T-cell (primary cell): ENCODE data around the gene SLC27A2. TPM values are rescaled to one million over a fixed set of nuclear protein-coding genes. Genes with fewer than 3 reads are reported as not detected.
"Not testable (repeated sequence)": the region's sequence is repeated elsewhere in the genome, so short reads cannot be mapped to it uniquely, and the experiment has no call there.

ENCODE experiments used
- ATAC-seq, 4 experiments: fragments of 200-7000 bp in 3 of 4; fragments of 150-1000 bp in 1 of 4; cut with Tn5 transposase; replicated peaks in 1 of 4; 1 replicate in 3 of 4; 2 replicates in 1 of 4; pipeline ENCODE4 v1.10.0; 2021; ENCODE audit warnings: moderate library complexity in 3 of 4, mild to moderate bottlenecking in 2 of 4, moderate number of reproducible peaks in 1 of 4
- CTCF ChIA-PET, 2 donors: fragments of 300-600 bp; sonication (Branson Sonifier 250); formaldehyde crosslinking; loops; one replicate each; lab custom pipeline; 2022; ENCODE audit warnings: antibody characterized with exemption in 2 of 2; lab: Charles Lee
- POLR2A ChIA-PET, 2 donors: fragments of 300-600 bp; sonication (Branson Sonifier 250); formaldehyde crosslinking; loops; one replicate each; lab custom pipeline; 2022; ENCODE audit warnings: antibody characterized with exemption in 2 of 2; lab: Charles Lee
- DNase-seq, 35 experiments: peaks; one replicate each; pipeline versions ENCODE4 v3.0.0 to v3.0.0-alpha.2; 2013 to 2023
- H3K27ac ChIP-seq: one replicate; pipeline ENCODE4 v1.5.1; 2013; ENCODE audit warnings: low read length
- H3K27me3 ChIP-seq, 2 experiments: replicated peaks in 1 of 2; 1 replicate in 1 of 2; 2 replicates in 1 of 2; pipeline versions ENCODE4 v1.6.1 to v1.7.0; 2013; ENCODE audit warnings: low read length in 1 of 2, mixed read lengths in 1 of 2; ENCODE audit not compliant: control insufficient read depth in 2 of 2, insufficient read depth in 2 of 2; ENCODE audit errors: extremely low read depth in 1 of 2
- H3K36me3 ChIP-seq, 2 donors: 1 replicate in 1 of 2; 2 replicates in 1 of 2; pipeline versions ENCODE4 v1.6.1 to v1.7.0; 2013; ENCODE audit warnings: low read length in 1 of 2; ENCODE audit not compliant: control insufficient read depth in 2 of 2, insufficient read depth in 1 of 2; ENCODE audit errors: extremely low read depth in 1 of 2
- H3K4me1 ChIP-seq, 2 experiments: 1 replicate in 1 of 2; 2 replicates in 1 of 2; pipeline versions ENCODE4 v1.6.1 to v1.7.0; 2013; ENCODE audit warnings: low read length in 2 of 2, mixed read lengths in 1 of 2; ENCODE audit not compliant: insufficient read depth in 2 of 2, control insufficient read depth in 1 of 2; ENCODE audit errors: extremely low read depth in 1 of 2
- H3K4me3 ChIP-seq, 2 donors: 1 replicate in 1 of 2; 2 replicates in 1 of 2; pipeline versions ENCODE4 v1.5.1 to v1.7.0; 2013; ENCODE audit warnings: mild to moderate bottlenecking in 2 of 2, low read length in 1 of 2, moderate library complexity in 1 of 2; ENCODE audit not compliant: control insufficient read depth in 1 of 2; ENCODE audit errors: extremely low read depth in 1 of 2
- H3K9me3 ChIP-seq: 2 replicates; pipeline ENCODE4 v1.7.0; 2013
- H3K27ac Mint-ChIP-seq, 2 donors: one replicate each; pipeline ENCODE4 v1.8.0; 2020 to 2021; ENCODE audit warnings: mild to moderate bottlenecking in 2 of 2, mixed read lengths in 2 of 2
- H3K27me3 Mint-ChIP-seq, 2 donors: one replicate each; pipeline ENCODE4 v1.8.0; 2021 to 2022; ENCODE audit warnings: mixed read lengths in 2 of 2
- H3K36me3 Mint-ChIP-seq: one replicate; pipeline ENCODE4 v1.8.0; 2021; ENCODE audit warnings: mixed read lengths
- H3K4me1 Mint-ChIP-seq, 3 donors: one replicate each; pipeline ENCODE4 v1.8.0; 2020 to 2022; ENCODE audit warnings: mixed read lengths in 3 of 3, mild to moderate bottlenecking in 1 of 3
- H3K4me3 Mint-ChIP-seq, 3 donors: one replicate each; pipeline ENCODE4 v1.8.0; 2020 to 2022; ENCODE audit warnings: mild to moderate bottlenecking in 3 of 3, mixed read lengths in 3 of 3, moderate library complexity in 3 of 3
- H3K9me3 Mint-ChIP-seq, 3 donors: one replicate each; pipeline ENCODE4 v1.8.0; 2020 to 2022; ENCODE audit warnings: mixed read lengths in 3 of 3
- WGBS: methylation state at CpG from one replicate; pipeline ENCODE4 v1.1.5; 2013; ENCODE audit warnings: missing lambda C conversion rate; ENCODE audit not compliant: insufficient coverage; 5-methylcytosine and 5-hydroxymethylcytosine counted together
- total RNA-seq, 35 experiments: library from RNA in 6 of 35; stranded (reverse) in 6 of 35; fragments of 120-200 nt in 1 of 35; gene quantifications; one replicate each; pipeline versions ENCODE4 v1.2.1 to v1.2.4 and lab custom pipeline; 2013 to 2026

Gene SLC27A2
- 1 to 10 TPM in 2 of 5 donors, under 1 TPM in 3; 0.56 to 1.1 (median 0.70) TPM for total RNA-seq
- 1.1 TPM for total RNA-seq (2013)
- total RNA-seq (lab: John Stamatoyannopoulos, UW) = 0.27 to 16.8 (median 1.5) reads per million in 29 experiments

GRCh38 chr15:50181969-50182218, at the start of gene SLC27A2:
SLC27A2 (plus strand) TSS chr15:50182196; CDS start chr15:50182428, 232 bp downstream.
- peak within 1 kb of the TSS; percentile 82 to 97 (median 86) for H3K4me3 Mint-ChIP-seq
- no peaks in the 10 kb centered on the region for H3K9me3 ChIP-seq
- CTCF ChIA-PET = interaction anchor here in 1 of 2 donors (2.0 kb wide), 1 partner anchor 134 kb away, joined by 14 read pairs; no protein-coding TSS in a partner anchor
- POLR2A ChIA-PET = no interaction called here
- no peaks in the 10 kb centered on the region for H3K36me3 Mint-ChIP-seq
- H3K4me1 Mint-ChIP-seq = peaks cover 15 to 18% (median 18%) of the 10 kb centered on the region in 3 donors
- 13% methylated on average over 17 of the region's 17 CpGs for WGBS
- H3K36me3 ChIP-seq = no peaks in the 10 kb centered on the region
- H3K27me3 ChIP-seq = peaks cover 0 to 18% of the 10 kb centered on the region in 2 experiments
- peaks cover 0 to 14% of the 10 kb centered on the region in 2 experiments for H3K4me1 ChIP-seq
- no peaks in the 10 kb centered on the region for H3K9me3 Mint-ChIP-seq
- H3K27me3 Mint-ChIP-seq = peaks cover 28 to 33% of the 10 kb centered on the region in 2 donors
- H3K27ac ChIP-seq = no peak within 1 kb of the TSS
- peak within 1 kb of the TSS; percentile 52 to 79 for H3K4me3 ChIP-seq
- DNase-seq (peak in 1 of 35 experiments; percentile 15), ATAC-seq (peak in 2 of 4 experiments; percentile 7 to 70)
- H3K27ac Mint-ChIP-seq = no peak within 1 kb of the TSS

GRCh38 chr15:50132251-50132984, 49.6 kb upstream of the SLC27A2 start:
- H3K4me3 Mint-ChIP-seq, H3K36me3 Mint-ChIP-seq, POLR2A ChIA-PET: not testable (repeated sequence)

GRCh38 chr15:50134524-50135024, 47.4 kb upstream of the SLC27A2 start:
- H3K36me3 Mint-ChIP-seq = no peaks in the 10 kb centered on the region
- Histone ChIP-seq H3K36me3 (no peaks in the 10 kb centered on the region), H3K27ac (no peak overlapping the region), H3K9me3 (no peaks in the 10 kb centered on the region), H3K4me3 (no peak overlapping the region), H3K4me1 (no peaks in the 10 kb centered on the region), H3K27me3 (no peaks in the 10 kb centered on the region)
- peaks cover 6 to 10% of the 10 kb centered on the region in 2 donors for H3K27me3 Mint-ChIP-seq
- ChIA-PET POLR2A (no interaction called here), CTCF (interaction anchor here in 1 of 2 donors (0.6 kb wide), 1 partner anchor 405 kb away, joined by 9 read pairs; no protein-coding TSS in a partner anchor)
- peaks cover 0 to 6% (median 0%) of the 10 kb centered on the region in 3 donors for H3K4me1 Mint-ChIP-seq
- no peak for DNase-seq
- WGBS = no CpG with 5 or more reads among the region's 2 CpGs
- no peak overlapping the region for H3K27ac Mint-ChIP-seq
- no peak overlapping the region for H3K4me3 Mint-ChIP-seq
- ATAC-seq = no peak
- H3K9me3 Mint-ChIP-seq = no peaks in the 10 kb centered on the region

More at GRCh38 chr15:50132251-50132984, 49.6 kb upstream of the SLC27A2 start:
- DNase-seq, H3K27ac Mint-ChIP-seq, H3K4me3 ChIP-seq, H3K4me1 Mint-ChIP-seq, H3K36me3 ChIP-seq, H3K9me3 ChIP-seq, H3K27ac ChIP-seq, ATAC-seq, H3K4me1 ChIP-seq, CTCF ChIA-PET, H3K9me3 Mint-ChIP-seq, H3K27me3 ChIP-seq: not testable (repeated sequence)
- WGBS = no CpG with 5 or more reads among the region's 3 CpGs
- H3K27me3 Mint-ChIP-seq = peaks cover 10% of the 10 kb centered on the region in 2 donors

GRCh38 chr15:50135031-50135551, 46.9 kb upstream of the SLC27A2 start:
- Mint-ChIP-seq H3K9me3 (no peaks in the 10 kb centered on the region), H3K4me3 (no peak overlapping the region)
- CTCF ChIA-PET = no interaction called here

GRCh38 chr15:50137330-50137761, 44.6 kb upstream of the SLC27A2 start:
- H3K4me1 ChIP-seq = no peaks in the 10 kb centered on the region
- no peaks in the 10 kb centered on the region for H3K9me3 Mint-ChIP-seq
- peaks cover 3% of the 10 kb centered on the region in 2 donors for H3K27me3 Mint-ChIP-seq
- no peak overlapping the region for H3K27ac ChIP-seq
- no peak overlapping the region for H3K27ac Mint-ChIP-seq
- H3K4me3 Mint-ChIP-seq = no peak overlapping the region
- no peak overlapping the region for H3K4me3 ChIP-seq
- no peaks in the 10 kb centered on the region for H3K36me3 Mint-ChIP-seq
- no peaks in the 10 kb centered on the region for H3K9me3 ChIP-seq
- H3K27me3 ChIP-seq = no peaks in the 10 kb centered on the region
- H3K36me3 ChIP-seq = no peaks in the 10 kb centered on the region
- DNase-seq (no peak), ATAC-seq (no peak)
- H3K4me1 Mint-ChIP-seq = peaks cover 0 to 6% (median 0%) of the 10 kb centered on the region in 3 donors
- 40% methylated on average over 3 of the region's 7 CpGs for WGBS
- ChIA-PET POLR2A (no interaction called here), CTCF (no interaction called here)

More at GRCh38 chr15:50135031-50135551, 46.9 kb upstream of the SLC27A2 start:
- H3K27me3 ChIP-seq = no peaks in the 10 kb centered on the region
- no peaks in the 10 kb centered on the region for H3K4me1 ChIP-seq
- Mint-ChIP-seq H3K27me3 (peaks cover 6 to 10% of the 10 kb centered on the region in 2 donors), H3K4me1 (peaks cover 0 to 6% (median 0%) of the 10 kb centered on the region in 3 donors), H3K27ac (no peak overlapping the region), H3K36me3 (no peaks in the 10 kb centered on the region)
- WGBS = 17% methylated on average over 2 of the region's 5 CpGs
- H3K36me3 ChIP-seq = no peaks in the 10 kb centered on the region
- POLR2A ChIA-PET = no interaction called here
- no peak overlapping the region for H3K27ac ChIP-seq
- no peaks in the 10 kb centered on the region for H3K9me3 ChIP-seq
- ATAC-seq (no peak), DNase-seq (no peak)
- H3K4me3 ChIP-seq = no peak overlapping the region

GRCh38 chr15:50137893-50138292, 44.1 kb upstream of the SLC27A2 start:
- no peaks in the 10 kb centered on the region for H3K9me3 ChIP-seq
- no CpG with 5 or more reads among the region's 2 CpGs for WGBS
- Mint-ChIP-seq H3K36me3 (no peaks in the 10 kb centered on the region), H3K4me1 (peaks cover 0 to 6% (median 0%) of the 10 kb centered on the region in 3 donors), H3K27me3 (no peaks in the 10 kb centered on the region), H3K9me3 (no peaks in the 10 kb centered on the region), H3K27ac (no peak overlapping the region), H3K4me3 (no peak overlapping the region)
- H3K36me3 ChIP-seq = no peaks in the 10 kb centered on the region
- H3K27me3 ChIP-seq = no peaks in the 10 kb centered on the region
- ChIA-PET CTCF (no interaction called here), POLR2A (no interaction called here)
- no peak overlapping the region for H3K4me3 ChIP-seq
- H3K27ac ChIP-seq = no peak overlapping the region
- DNase-seq = no peak
- no peaks in the 10 kb centered on the region for H3K4me1 ChIP-seq
- ATAC-seq = no peak
